Measurements from ENCODE around the gene LDB2.

- TF ChIP-seq, protein P1, sequence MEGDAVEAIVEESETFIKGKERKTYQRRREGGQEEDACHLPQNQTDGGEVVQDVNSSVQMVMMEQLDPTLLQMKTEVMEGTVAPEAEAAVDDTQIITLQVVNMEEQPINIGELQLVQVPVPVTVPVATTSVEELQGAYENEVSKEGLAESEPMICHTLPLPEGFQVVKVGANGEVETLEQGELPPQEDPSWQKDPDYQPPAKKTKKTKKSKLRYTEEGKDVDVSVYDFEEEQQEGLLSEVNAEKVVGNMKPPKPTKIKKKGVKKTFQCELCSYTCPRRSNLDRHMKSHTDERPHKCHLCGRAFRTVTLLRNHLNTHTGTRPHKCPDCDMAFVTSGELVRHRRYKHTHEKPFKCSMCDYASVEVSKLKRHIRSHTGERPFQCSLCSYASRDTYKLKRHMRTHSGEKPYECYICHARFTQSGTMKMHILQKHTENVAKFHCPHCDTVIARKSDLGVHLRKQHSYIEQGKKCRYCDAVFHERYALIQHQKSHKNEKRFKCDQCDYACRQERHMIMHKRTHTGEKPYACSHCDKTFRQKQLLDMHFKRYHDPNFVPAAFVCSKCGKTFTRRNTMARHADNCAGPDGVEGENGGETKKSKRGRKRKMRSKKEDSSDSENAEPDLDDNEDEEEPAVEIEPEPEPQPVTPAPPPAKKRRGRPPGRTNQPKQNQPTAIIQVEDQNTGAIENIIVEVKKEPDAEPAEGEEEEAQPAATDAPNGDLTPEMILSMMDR (IDR thresholded peaks at IDR 0.05): no peak
- no peak for TF ChIP-seq POLR2A (IDR thresholded peaks at IDR 0.05; ENCODE audit: low read depth)
Measured at GRCh38 chr4:16691450-16691849, 207.0 kb downstream of the LDB2 start.
